ENCODE results near the gene SHROOM3. TPM values are rescaled to one million over a fixed set of nuclear protein-coding genes. Genes with fewer than 3 reads are reported as not detected.

SHROOM3 gene
- total and polyA plus RNA-seq, 2 donors (not counting 3 experiments of a cell fraction or from before 2014, with no cell fraction given), result 2.7 to 6.7 TPM

- DNase-seq (ENCODE audit: low read depth, low spot score), result no peak
- no peaks in the 10 kb centered on the region for H4K20me1 ChIP-seq (replicated peaks; ENCODE audit: control insufficient read depth, extremely low read depth, insufficient read depth, low read length)
- no peaks in the 10 kb centered on the region for H3K27me3 ChIP-seq (ENCODE audit: control insufficient read depth in 2 of 2, insufficient read depth in 2 of 2, low read length in 2 of 2)
- H3K79me2 ChIP-seq (ENCODE audit: control insufficient read depth, insufficient read depth, low read length), result no peaks in the 10 kb centered on the region
- no peak for TF ChIP-seq MAX (IDR thresholded peaks at IDR 0.05; ENCODE audit: insufficient read depth, insufficient read length)
- no peak for TF ChIP-seq FOS (IDR thresholded peaks at IDR 0.05; ENCODE audit: borderline replicate concordance, insufficient read depth, low read length)
- TF ChIP-seq POLR2A (IDR thresholded peaks at IDR 0.05; ENCODE audit: low read depth, low read length), result no peak
- TF ChIP-seq CTCF (IDR thresholded peaks at IDR 0.05; ENCODE audit: extremely low read depth in 1 of 2, insufficient read depth in 1 of 2, low read depth in 1 of 2, low read length in 2 of 2), result no peak
- no peak for TF ChIP-seq GATA2 (IDR thresholded peaks at IDR 0.05; ENCODE audit: insufficient read depth, insufficient read length, low read depth, low read length)
- TF ChIP-seq MYC (IDR thresholded peaks at IDR 0.05; ENCODE audit: low read depth, low read length), result no peak
- no peak for TF ChIP-seq JUN (IDR thresholded peaks at IDR 0.05; ENCODE audit: borderline replicate concordance, insufficient read depth, insufficient read length, low read depth)
- TF ChIP-seq EZH2 (IDR thresholded peaks at IDR 0.05; ENCODE audit: borderline replicate concordance, low read depth, low read length, severe bottlenecking), result no peak
- TF ChIP-seq POLR2AphosphoS5 (IDR thresholded peaks at IDR 0.05; ENCODE audit: insufficient read depth, low read depth, low read length), result no peak
- H3K9me1 ChIP-seq (replicated peaks; ENCODE audit: control insufficient read depth, extremely low read depth, insufficient read depth, low read length), result no peaks in the 10 kb centered on the region
- ChIA-PET CTCF (interaction anchor here (0.6 to 1.8 kb wide), 3 partner anchors 18 to 448 kb away, joined by 3 to 5 read pairs (median 3); no protein-coding TSS in a partner anchor), POLR2A (no interaction called here)
- intact Hi-C loops (cut with micrococcal nuclease), result no loop called here
- peaks cover 0 to 2% of the 10 kb centered on the region in 2 experiments for H3K36me3 ChIP-seq (ENCODE audit: control insufficient read depth in 2 of 2, extremely low read depth in 1 of 2, insufficient read depth in 2 of 2, low read length in 2 of 2)
- H3K4me1 ChIP-seq (ENCODE audit: control insufficient read depth, extremely low read depth, insufficient read depth, low read length), result peaks cover 28% of the 10 kb centered on the region
- no peak overlapping the region for H3K27ac ChIP-seq (ENCODE audit: insufficient read depth, low read depth, low read length)
- H3K9me3 ChIP-seq (replicated peaks; ENCODE audit: control insufficient read depth, insufficient read depth, low read length), result no peaks in the 10 kb centered on the region
- no TSS peak for BruUV-seq (replicated peaks)
- no peak overlapping the region for H3K9ac ChIP-seq (replicated peaks; ENCODE audit: extremely low read depth, insufficient read depth, low read length)
- H2AFZ ChIP-seq (ENCODE audit: low read depth, low read length), result no peak overlapping the region
- FAIRE-seq, result no peak
- no peak overlapping the region for H3K4me2 ChIP-seq (ENCODE audit: insufficient read depth, low read length)
- H3K4me3 ChIP-seq (replicated peaks in 1 of 3; ENCODE audit: insufficient read depth in 1 of 3, low read depth in 1 of 3, low read length in 3 of 3), result no peak overlapping the region
- dilution Hi-C loops (cut with MboI; ENCODE audit: extremely low pct_ligation_motif_present, low sequenced_read_pairs), result no loop called here
Measured at GRCh38 chr4:76755756-76756155, 320.7 kb downstream of the SHROOM3 start.

Measured in endothelial cell of umbilical vein (primary cell).